PC-3 (cell line): ENCODE results near the gene GPR21. TPM values are rescaled to one million over a fixed set of nuclear protein-coding genes. Genes with fewer than 3 reads are reported as not detected.

Source experiments
- ATAC-seq: fragments of 200-7000 bp; cut with Tn5 transposase; 2 replicates; pipeline ENCODE4 v1.9.1; 2020; ENCODE audit warnings: mild to moderate bottlenecking, moderate library complexity
- BruUV-seq: library from RNA; stranded (reverse); fragments of 400-500 nt; replicated peaks from 2 replicates; lab custom pipeline; 2021; lab: Mats Ljungman, UMichigan
- CTCF ChIA-PET: fragments of 300-600 bp; sonication (Branson Sonifier 250); formaldehyde crosslinking; loops from one replicate; lab custom pipeline; 2022; ENCODE audit warnings: antibody characterized with exemption; lab: Charles Lee
- POLR2A ChIA-PET: fragments of 300-600 bp; sonication (Branson Sonifier 250); formaldehyde crosslinking; loops from one replicate; lab custom pipeline; 2022; ENCODE audit warnings: antibody characterized with exemption; ENCODE audit not compliant: unreplicated experiment; lab: Charles Lee
- DNase-seq: peaks from one replicate; pipeline ENCODE4 v3.0.0-alpha.2; 2015
- H2AFZ ChIP-seq: fragments of 300-600 bp; sonication (generic); 2 replicates; pipeline ENCODE4 v1.6.0; 2016; ENCODE audit warnings: antibody characterized with exemption, low read length
- H3F3A ChIP-seq: fragments of 300-600 bp; sonication (generic); one replicate; pipeline ENCODE4 v1.6.0; 2017; ENCODE audit warnings: antibody characterized with exemption, low read length, control low read depth, mild to moderate bottlenecking; ENCODE audit not compliant: unreplicated experiment
- H3K27ac ChIP-seq: fragments of 300-600 bp; sonication (generic); 2 replicates; pipeline ENCODE4 v1.5.1; 2016; ENCODE audit warnings: mild to moderate bottlenecking, low read length
- H3K27me3 ChIP-seq: fragments of 300-600 bp; sonication (generic); 2 replicates; pipeline ENCODE4 v1.6.1; 2016; ENCODE audit warnings: low read length, mixed read lengths
- H3K36me3 ChIP-seq: fragments of 300-600 bp; sonication (generic); 2 replicates; pipeline ENCODE4 v1.6.1; 2016; ENCODE audit warnings: low read depth, mixed run types, low read length, mixed read lengths
- H3K4me1 ChIP-seq: fragments of 300-600 bp; sonication (generic); 2 replicates; pipeline ENCODE4 v1.5.1; 2016; ENCODE audit warnings: low read length; ENCODE audit not compliant: insufficient read depth
- H3K4me2 ChIP-seq: fragments of 300-600 bp; sonication (generic); 2 replicates; pipeline ENCODE4 v1.6.0; 2016; ENCODE audit warnings: low read length
- H3K4me3 ChIP-seq: fragments of 300-600 bp; sonication (generic); 2 replicates; pipeline ENCODE4 v1.5.1; 2016; ENCODE audit warnings: mild to moderate bottlenecking, low read length, mixed read lengths
- H3K79me2 ChIP-seq: fragments of 300-600 bp; sonication (generic); 2 replicates; pipeline ENCODE4 v1.6.1; 2017; ENCODE audit warnings: low read length, mixed read lengths
- H3K9ac ChIP-seq: fragments of 300-600 bp; sonication (generic); 2 replicates; pipeline ENCODE4 v1.6.0; 2016; ENCODE audit warnings: mild to moderate bottlenecking, low read length
- H3K9me2 ChIP-seq: fragments of 300-600 bp; sonication (generic); replicated peaks from 2 replicates; pipeline ENCODE4 v1.6.1; 2016; ENCODE audit warnings: mixed run types, low read length, mixed read lengths
- H3K9me3 ChIP-seq: fragments of 300-600 bp; sonication (generic); 2 replicates; pipeline ENCODE4 v1.6.1; 2016; ENCODE audit warnings: low read length, mixed read lengths
- H4K20me1 ChIP-seq: fragments of 300-600 bp; sonication (generic); 2 replicates; pipeline ENCODE4 v1.6.1; 2016; ENCODE audit warnings: low read length, mixed read lengths
- EZH2 ChIP-seq: fragments of 300-600 bp; sonication (generic); IDR thresholded peaks from one replicate; pipeline ENCODE4 v1.6.1; 2017; ENCODE audit warnings: antibody characterized with exemption, mild to moderate bottlenecking, low read length; ENCODE audit not compliant: unreplicated experiment
- EZH2phosphoT487 ChIP-seq: fragments of 300-600 bp; sonication (generic); IDR thresholded peaks from 2 replicates; pipeline ENCODE4 v1.6.1; 2018; ENCODE audit warnings: mild to moderate bottlenecking, antibody characterized with exemption, low read length, borderline replicate concordance
- intact Hi-C: fragments of 100-400 bp; cut with micrococcal nuclease; formaldehyde crosslinking; loops from 2 replicates; pipeline ENCODE4 v1.9.0; 2023
- total RNA-seq: library from RNA; depleted of rRNA; stranded (reverse); fragments of >200 nt; gene quantifications from 2 replicates; pipeline ENCODE4 v1.2.3, GENCODE V29; 2014
- TF ChIP-seq, protein P1 (sequence below): fragments of 300-600 bp; sonication (generic); conservative IDR thresholded peaks from 2 replicates; pipeline ENCODE4 v1.5.1; 2017; ENCODE audit warnings: antibody characterized with exemption, low read depth, mild to moderate bottlenecking, low read length

GPR21 gene
- total RNA-seq, 1 experiment from 2014 or later, result 0.15 TPM

DNA sequence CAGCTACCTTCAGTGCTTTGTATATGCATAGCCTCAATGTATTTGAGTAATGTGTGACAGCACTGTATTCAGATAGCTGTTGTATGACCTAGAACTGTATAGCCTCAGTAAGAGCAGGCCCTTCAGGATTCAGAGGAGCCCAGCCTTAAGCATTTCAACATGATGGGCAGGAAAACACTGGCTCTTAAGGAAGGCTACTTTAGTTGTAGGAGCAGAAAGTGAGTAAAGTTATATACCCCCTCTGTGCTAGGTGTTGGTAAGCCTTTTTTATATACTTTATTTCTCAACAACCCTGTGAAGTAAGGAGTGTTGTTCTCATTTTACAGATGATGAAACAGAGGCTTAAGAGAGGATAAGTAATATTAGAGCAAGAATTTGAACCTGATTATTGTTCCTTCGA, 1.5 kb upstream of the GPR21 start:
- H3K4me1 ChIP-seq, result no peaks in the 10 kb centered on the region
- POLR2A ChIA-PET, result no interaction called here
- no peak overlapping the region for H3K4me2 ChIP-seq
- TF ChIP-seq EZH2 (no peak), EZH2phosphoT487 (no peak)
- TF ChIP-seq, protein P1, sequence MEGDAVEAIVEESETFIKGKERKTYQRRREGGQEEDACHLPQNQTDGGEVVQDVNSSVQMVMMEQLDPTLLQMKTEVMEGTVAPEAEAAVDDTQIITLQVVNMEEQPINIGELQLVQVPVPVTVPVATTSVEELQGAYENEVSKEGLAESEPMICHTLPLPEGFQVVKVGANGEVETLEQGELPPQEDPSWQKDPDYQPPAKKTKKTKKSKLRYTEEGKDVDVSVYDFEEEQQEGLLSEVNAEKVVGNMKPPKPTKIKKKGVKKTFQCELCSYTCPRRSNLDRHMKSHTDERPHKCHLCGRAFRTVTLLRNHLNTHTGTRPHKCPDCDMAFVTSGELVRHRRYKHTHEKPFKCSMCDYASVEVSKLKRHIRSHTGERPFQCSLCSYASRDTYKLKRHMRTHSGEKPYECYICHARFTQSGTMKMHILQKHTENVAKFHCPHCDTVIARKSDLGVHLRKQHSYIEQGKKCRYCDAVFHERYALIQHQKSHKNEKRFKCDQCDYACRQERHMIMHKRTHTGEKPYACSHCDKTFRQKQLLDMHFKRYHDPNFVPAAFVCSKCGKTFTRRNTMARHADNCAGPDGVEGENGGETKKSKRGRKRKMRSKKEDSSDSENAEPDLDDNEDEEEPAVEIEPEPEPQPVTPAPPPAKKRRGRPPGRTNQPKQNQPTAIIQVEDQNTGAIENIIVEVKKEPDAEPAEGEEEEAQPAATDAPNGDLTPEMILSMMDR, result no peak
- DNase-seq (no peak), ATAC-seq (no peak)
- no peak overlapping the region for H2AFZ ChIP-seq
- H3K9me2 ChIP-seq, result no peaks in the 10 kb centered on the region
- no peak overlapping the region for H3K4me3 ChIP-seq
- H3K9ac ChIP-seq, result no peak overlapping the region
- no peaks in the 10 kb centered on the region for H4K20me1 ChIP-seq
- H3F3A ChIP-seq, result no peaks in the 10 kb centered on the region
- CTCF ChIA-PET, result no interaction called here
- no peak overlapping the region for H3K27ac ChIP-seq
- no peaks in the 10 kb centered on the region; the same call in 1 of the 2 replicates for H3K36me3 ChIP-seq
- no TSS peak for BruUV-seq
- intact Hi-C loops, result no loop called here
- H3K79me2 ChIP-seq, result no peaks in the 10 kb centered on the region
- no peaks in the 10 kb centered on the region for H3K9me3 ChIP-seq
- H3K27me3 ChIP-seq, result no peaks in the 10 kb centered on the region

DNA sequence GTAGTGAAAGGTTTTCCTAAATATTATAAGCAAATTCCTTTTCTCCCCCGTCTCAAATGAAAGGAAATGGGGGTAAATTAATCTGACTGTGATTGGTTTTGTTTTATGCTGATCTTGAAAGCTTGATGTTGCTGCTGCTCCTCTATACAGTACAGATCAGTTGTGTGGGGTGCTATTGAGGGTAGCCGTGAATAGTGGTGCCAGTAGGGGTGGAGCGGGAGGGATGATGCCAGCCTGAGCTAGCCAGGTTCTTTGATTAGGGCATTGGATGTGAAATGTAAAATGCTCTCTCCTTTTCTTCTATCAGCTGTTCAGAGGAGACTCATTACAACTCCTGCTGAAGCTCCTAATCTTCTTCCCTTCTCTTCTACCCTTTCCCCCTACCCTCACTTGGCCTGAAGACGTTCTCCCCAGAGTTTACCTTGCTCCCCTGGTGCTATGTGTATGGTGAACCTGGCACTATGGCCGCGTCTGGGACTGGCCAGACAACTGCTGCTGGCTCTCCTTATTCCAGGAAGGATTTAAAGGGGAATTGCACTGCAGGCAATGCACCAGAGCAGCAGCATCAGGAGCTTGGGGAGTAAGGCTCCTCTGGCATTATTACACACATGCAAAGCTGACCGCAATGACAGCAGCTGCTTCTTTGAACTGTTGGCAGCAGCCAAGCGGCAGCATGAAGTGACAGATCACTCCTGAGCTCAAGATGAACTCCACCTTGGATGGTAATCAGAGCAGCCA, 566 bp downstream of the GPR21 start:
- CTCF ChIA-PET, result no interaction called here
- Histone ChIP-seq H3K27ac (no peak overlapping the region), H3K9ac (no peak overlapping the region), H3K4me1 (no peaks in the 10 kb centered on the region), H3K79me2 (no peaks in the 10 kb centered on the region), H3K9me3 (no peaks in the 10 kb centered on the region), H3K9me2 (no peaks in the 10 kb centered on the region), H3F3A (no peaks in the 10 kb centered on the region), H3K4me2 (no peak overlapping the region), H3K4me3 (no peak overlapping the region), H2AFZ (no peak overlapping the region), H4K20me1 (no peaks in the 10 kb centered on the region), H3K36me3 (no peaks in the 10 kb centered on the region; the same call in 1 of the 2 replicates), H3K27me3 (no peaks in the 10 kb centered on the region)
- POLR2A ChIA-PET, result no interaction called here
- BruUV-seq, result no TSS peak
- intact Hi-C loops, result no loop called here
- ATAC-seq (no peak), DNase-seq (no peak)
- TF ChIP-seq EZH2phosphoT487 (no peak), EZH2 (no peak)
- TF ChIP-seq, protein P1, result no peak

DNA sequence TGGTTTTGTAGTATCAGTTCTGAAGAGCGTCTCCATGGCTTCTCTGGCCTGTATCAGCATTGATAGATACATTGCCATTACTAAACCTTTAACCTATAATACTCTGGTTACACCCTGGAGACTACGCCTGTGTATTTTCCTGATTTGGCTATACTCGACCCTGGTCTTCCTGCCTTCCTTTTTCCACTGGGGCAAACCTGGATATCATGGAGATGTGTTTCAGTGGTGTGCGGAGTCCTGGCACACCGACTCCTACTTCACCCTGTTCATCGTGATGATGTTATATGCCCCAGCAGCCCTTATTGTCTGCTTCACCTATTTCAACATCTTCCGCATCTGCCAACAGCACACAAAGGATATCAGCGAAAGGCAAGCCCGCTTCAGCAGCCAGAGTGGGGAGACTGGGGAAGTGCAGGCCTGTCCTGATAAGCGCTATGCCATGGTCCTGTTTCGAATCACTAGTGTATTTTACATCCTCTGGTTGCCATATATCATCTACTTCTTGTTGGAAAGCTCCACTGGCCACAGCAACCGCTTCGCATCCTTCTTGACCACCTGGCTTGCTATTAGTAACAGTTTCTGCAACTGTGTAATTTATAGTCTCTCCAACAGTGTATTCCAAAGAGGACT, 1.5 kb downstream of the GPR21 start:
- Histone ChIP-seq H3K27me3 (no peaks in the 10 kb centered on the region), H3K79me2 (no peaks in the 10 kb centered on the region), H3K4me1 (no peaks in the 10 kb centered on the region), H3K36me3 (no peaks in the 10 kb centered on the region; the same call in 1 of the 2 replicates), H3K9ac (no peak overlapping the region), H4K20me1 (no peaks in the 10 kb centered on the region), H3K4me3 (no peak overlapping the region), H2AFZ (no peak overlapping the region), H3K4me2 (no peak overlapping the region), H3F3A (no peaks in the 10 kb centered on the region), H3K27ac (no peak overlapping the region), H3K9me3 (no peaks in the 10 kb centered on the region), H3K9me2 (no peaks in the 10 kb centered on the region)
- POLR2A ChIA-PET, result no interaction called here
- intact Hi-C loops, result no loop called here
- ATAC-seq (no peak), DNase-seq (no peak)
- CTCF ChIA-PET, result no interaction called here
- BruUV-seq, result no TSS peak
- TF ChIP-seq EZH2 (no peak), EZH2phosphoT487 (no peak)
- TF ChIP-seq, protein P1, result no peak
